ENCODE results near the gene CREBBP.
A peak's percentile ranks its signal among the peaks of the same experiment; 100 is the strongest.
"Not testable (repeated sequence)": the region's sequence is repeated elsewhere in the genome, so short reads cannot be mapped to it uniquely, and the experiment has no call there.

CREBBP gene

DNA sequence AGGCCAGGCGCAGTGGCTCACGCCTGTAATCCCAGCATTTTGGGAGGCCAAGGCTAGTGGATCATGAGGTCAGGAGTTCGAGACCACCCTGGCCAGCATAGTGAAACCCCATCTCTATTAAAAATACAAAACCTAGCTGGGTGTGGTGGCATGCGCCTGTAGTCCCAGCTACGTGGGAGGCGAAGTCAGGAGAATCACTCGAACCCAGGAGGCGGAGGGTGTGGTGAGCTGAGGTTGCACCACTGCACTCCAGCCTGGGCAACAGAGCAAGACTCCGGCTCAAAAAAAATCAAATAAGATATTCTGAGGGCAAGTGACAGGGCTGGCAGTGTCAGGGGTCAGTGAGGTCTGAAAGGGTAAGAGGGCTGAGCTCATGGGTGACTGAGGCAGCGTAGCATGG, 166.1 kb downstream of the CREBBP start:
- not testable (repeated sequence) for DNase-seq (ENCODE audit: low spot score)

DNA sequence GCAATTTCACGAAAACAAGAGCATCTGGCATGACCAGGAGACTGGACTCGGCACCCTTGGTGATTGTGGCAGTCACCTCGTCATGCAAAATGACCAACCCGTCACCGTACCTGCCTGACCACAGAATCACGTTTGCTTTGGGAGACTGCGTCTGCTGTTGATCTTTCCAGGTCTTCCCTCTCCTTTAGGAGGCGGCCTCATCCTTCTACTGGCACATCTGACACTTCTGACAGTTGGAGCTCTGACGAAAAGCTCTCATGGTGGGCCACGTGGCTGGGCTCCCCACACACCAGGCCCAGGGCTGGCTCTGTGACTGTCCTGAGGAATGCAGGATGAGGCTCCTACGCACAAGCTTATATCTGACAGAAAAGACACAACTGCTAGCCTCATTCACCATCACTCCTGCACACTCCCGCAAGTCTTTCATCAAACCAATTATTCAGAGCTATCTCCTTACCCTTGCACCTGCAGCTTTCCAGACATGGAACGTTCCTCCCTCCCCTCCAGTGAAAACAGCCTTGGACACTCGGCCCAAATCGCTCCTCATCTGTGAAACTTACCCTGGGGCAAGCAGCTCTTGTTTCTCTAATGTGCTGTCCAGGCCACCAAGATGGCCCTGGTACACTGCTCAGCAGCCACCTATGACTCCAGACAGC, 166.8 kb downstream of the CREBBP start:
- DNase-seq (ENCODE audit: low spot score) = no peak

DNA sequence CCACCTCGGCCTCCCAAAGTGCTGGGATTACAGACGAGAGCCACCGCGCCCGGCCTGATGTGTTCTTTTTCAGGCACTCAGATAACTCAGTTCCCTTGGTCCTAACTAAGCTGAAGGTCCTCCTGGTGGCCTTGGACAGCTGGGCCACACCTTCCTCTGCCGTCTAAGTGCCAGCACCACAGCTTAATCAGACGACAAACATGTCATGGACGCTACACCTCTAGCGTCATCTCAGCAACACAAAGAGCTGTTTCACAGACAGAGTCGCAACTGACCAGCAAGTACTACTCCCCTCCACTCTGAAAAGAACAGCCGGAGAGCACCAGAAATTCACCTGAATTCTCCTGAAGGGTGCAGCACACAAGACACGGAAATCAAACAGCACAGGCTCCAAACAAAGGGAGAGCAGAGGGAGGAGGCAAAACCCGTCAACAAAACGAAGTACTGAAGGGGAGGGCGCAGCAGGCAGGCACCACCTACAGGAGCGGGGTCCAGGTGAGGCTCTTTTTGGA, 167.6 kb downstream of the CREBBP start:
- DNase-seq (ENCODE audit: low spot score) = no peak

DNA sequence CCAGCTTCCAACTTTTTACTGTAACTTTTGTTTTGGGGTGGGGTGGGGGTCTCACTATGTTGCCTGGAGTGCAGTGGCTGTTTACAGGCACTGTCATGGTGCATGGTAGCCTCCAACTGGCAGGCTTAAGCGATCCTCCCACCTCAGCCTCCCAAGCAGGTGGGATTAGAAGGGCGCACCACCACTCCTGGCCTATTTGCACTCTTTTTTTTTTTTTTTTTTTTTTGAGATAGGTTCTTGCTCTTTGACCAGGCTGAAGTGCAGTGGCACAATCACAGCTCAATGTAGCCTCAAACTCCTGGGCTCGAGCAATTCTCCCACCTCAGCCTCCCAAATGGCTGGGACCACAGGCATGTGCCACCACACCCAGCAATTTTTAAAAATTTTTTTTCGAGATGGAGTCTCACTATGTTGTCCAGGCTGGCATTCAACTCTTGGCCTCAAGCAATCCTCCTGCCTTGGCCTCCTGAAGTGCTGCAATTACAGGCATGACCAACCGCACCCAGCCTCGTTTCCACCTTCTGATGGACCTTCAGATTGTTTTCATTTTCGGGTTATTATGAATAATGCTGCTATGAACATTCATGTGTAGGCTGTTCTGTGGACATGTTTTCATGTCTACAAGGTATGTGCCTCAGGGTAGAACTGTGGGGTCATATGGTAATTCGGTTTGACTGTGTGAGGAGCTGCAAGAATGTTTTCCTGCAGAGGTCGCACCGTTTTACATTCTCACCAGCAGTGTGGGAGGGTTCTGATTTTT, 174.1 kb downstream of the CREBBP start:
- DNase-seq (ENCODE audit: low spot score) = no peak

DNA sequence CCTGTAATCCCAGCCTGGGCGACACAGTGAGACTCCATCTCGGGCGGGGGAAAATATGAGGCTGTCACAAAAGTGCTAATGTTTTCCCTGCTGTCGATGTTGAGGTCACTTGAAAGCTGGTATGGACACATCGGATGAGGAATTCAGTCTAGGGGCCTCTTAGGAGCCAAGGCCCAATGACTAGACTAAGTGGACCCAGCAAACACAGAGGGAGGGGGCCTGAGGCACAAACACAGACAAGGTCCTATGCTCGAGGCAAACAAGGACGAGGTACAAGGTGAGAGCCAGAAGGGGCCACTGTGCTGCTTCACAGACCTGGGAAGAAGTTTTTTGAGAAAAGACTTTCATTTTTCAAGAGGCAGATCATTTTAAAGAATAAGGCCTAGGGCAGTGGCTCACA, 178.4 kb downstream of the CREBBP start:
- no peak for DNase-seq (ENCODE audit: low spot score)

DNA sequence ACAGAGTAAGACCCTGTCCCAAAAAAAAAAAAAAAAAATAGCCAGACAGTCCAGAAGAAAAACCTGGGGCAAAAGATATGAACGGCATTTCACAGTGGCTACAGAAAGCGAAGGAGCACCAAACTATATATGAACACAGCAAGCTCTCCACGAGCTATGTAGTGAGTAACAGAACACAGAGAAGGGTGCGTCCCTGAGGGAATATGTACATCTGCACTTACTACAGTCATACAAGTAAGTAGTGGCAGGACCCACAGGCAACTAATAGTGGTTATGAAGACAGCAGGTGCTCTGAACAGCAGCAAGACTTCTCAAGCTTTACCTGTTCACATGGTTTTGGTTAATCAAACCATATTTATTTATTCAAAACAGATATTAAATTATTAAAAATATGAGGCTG, 179.0 kb downstream of the CREBBP start:
- no peak for DNase-seq (ENCODE audit: low spot score)

DNA sequence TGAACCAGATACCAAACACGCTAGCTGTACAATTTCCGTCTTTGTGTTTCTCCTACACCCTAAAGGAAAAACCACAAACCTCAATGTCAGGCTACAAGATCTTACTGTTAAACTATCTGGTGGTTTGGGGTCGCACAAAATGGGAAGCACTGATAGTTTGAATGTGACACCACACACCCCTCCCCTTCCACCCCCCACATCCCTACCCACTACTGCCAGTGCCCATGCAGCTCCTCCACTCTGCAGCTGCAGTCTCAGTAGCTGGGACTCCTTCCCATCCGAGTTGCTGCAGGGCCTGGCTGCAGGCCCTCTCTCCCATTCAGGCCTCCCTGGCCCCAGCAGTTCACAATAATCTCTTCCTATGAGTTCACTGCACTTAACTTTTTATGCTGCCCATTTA, 181.6 kb downstream of the CREBBP start:
- DNase-seq (ENCODE audit: low spot score) = no peak

DNA sequence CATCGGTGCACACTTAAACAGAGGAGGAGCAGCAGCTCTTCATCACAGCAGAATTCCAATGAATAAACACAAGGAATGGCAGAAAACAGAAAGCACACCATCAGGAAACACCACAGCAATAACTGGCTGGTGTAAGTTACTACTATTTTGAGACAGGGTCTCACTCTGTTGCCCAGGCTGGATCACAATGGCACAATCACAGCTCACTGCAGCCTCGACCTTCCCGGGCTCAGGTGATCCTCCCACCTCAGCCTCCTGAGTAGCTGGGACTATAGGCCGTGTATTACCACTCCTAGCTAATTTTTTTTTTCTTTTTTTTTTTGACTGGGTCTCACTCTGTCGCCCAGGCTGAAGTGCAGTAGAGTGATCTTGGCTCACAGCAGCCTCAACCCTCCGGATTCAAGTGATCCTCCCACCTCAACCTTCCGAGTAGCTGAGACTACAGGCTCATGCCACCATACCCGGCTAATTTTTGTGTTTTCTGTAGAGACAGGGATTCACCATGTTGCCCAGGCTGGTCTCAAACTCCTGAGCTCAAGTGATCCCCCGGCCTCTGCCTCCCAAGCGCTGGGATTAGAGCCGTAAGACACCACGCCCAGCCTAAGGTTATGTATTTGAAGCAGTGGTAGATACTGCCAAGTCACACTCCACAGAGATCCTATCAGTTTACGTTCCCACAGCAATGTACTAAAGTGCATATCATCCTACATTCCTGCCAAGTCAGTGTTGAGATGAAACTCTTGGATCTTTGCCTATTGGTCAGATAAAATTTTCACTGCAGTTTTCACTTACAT, 183.9 kb downstream of the CREBBP start:
- no peak for DNase-seq (ENCODE audit: low spot score)

DNA sequence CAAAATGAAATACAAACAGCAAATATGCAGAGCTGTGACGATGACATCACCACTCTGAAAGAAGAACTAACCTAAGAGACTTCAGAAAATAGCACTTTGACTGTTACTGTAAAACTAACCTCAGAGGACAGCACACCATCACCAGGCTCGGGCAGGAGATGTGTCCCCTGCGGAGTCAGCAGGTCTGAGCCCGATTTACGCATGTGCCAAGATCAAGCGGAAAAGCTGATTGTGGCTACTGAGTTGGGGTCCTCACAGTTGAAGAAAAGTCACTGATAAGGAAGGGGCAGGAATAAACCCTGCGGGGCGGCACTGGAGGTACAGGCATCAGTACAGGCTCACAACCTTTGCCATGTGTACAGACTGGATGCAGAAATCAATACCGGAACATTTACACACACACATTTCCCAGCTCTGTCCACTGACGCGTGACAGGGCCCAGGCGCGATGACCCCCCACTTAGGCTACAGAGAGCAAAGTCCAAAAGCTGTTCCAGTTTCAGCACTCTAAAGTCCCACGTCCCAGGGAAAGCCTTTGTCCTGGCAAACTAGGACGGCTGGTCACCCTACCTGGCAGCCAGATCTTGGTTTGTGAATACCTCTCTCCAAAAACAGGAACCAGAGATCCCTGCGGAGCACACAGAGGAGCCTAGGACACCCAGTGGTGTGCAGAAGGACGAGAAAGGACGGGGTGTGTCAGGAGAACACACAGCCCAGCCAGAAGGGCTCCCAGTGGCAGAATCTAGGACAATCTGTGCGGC, 184.7 kb downstream of the CREBBP start:
- no peak for DNase-seq (ENCODE audit: low spot score)

DNA sequence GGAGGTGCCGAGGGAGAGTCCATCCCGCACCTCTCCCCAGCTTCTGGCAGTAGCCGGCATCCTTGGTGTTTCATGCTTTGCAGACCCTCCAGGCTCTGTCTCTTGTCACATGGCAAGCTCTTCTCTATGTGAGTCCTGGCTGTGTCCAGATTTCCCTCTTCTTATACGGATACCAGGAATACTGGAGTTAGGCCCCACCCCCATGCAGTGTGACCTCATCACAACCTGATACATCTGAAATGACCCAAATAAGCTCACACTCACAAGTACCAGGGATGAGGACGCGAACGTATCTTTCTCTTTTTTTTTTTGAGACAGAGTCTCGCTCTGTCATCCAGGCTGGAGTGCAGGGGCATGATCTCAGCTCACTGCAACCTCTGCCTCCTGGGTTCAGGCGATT, 186.5 kb downstream of the CREBBP start:
- no peak for DNase-seq (ENCODE audit: low spot score)

DNA sequence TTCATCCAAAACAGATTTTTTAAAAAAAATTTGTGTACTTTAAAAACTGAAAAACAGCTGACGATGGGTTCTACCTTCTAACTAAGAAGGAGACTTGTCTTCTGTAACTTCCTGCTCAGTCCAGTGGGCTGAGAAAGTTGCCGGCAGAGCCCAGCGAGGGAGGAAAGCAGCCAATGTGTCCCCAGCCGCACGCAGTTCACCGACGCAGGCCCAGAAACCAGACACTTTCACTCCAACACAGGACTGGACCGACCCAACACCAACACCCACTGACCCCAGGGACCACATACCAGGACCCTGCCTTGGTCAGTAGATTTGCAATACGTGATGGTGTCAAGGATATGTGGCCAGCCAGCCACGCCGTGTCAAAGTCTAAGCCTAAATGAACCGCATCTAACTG, 188.8 kb downstream of the CREBBP start:
- DNase-seq (ENCODE audit: low spot score) = no peak

DNA sequence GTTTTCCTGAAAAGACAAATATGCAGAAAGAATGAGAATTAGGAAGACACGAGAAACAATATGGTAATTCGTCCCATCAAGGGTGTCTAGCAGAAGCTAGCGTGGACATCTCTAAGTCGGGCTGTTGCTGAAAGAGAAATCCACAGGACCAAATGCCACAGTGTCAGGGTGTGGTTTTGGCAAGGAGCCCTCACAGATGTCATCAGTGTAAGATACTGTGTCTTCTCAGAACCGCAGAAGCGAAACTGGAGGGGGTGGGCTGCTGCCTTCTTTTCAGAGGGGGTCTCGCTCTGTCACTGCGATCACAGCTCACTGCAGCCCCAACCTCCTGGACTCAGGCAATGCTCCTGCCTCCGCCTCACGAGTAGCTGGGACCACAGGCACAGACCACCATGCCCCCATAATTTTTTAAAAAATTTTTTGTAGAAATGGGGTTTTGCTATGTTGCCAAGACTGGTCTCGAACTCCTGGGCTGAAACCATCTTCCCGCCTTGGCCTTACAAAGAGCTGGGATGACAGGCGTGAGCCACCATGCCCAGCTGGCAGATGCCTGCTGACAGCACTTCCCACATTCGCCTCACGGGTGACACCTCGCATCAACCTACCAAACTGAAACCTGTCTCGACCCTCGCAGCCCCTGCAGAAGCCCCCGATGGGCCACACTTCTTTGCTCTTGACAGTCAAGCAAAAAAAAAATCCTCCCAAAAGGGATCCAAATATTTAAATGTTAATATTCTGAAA, 189.4 kb downstream of the CREBBP start:
- DNase-seq (ENCODE audit: low spot score) = no peak

DNA sequence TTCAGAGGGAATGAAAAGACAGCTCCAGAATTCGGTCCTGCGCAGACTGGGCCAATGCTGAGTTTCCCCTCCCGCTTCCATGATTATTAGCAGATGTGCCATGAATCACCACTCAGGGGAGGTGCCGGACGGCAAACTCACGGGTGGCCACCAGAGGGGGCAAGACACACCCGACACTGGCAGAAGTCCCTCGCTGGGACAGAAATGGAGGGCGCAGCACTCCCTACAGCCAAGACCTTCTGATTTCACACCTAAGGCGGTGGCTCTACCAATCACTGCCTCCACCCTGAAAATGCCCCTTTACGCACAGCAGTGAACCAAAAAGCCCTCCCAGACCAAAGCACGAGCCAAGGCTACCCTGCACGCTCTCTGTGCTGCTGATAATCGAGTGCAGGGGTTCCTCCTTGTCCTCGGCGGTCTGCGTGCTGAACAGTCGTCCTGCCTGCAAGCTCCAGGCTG, 190.0 kb downstream of the CREBBP start:
- peak; percentile 92 for DNase-seq (ENCODE audit: low spot score)

DNA sequence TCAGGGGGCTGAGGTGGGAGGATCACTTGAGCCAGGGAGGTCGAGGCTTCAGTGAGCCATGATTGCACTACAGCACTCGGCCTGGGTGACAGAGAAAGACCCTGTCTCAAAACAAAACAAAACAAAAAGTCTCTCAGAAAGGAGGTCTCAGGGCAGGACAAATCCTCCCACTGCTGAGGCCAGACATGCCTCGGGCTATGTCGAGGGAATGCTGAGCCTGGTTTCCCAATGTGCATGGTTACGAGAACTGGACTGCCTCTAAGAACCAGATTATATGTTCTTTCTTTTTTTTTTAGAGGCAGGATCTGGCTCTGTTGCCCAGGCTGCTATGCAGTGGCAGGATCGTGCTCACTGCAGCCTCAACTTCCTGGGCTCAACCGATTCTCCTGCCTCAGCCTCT, 190.8 kb downstream of the CREBBP start:
- DNase-seq (ENCODE audit: low spot score) = no peak

DNA sequence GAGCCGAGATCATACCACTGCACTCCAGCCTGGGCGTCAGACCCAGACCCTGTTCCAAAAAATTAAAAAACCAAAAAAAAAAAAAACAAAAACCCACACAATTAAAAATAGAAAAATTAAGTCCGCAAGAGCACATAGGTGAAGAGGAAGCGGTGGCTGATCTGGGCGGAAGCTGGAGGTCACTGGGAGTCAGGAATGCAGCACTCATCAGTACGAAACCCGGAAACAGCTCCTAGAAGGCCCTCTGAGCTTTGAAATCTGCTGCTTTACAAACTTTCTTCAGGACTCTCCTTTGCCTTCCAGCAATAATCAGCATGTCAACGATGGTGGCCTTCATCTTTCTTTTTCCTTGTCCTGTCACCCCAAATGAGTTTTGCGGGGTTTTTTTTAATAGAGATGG, 192.7 kb downstream of the CREBBP start:
- DNase-seq (ENCODE audit: low spot score) = no peak

DNA sequence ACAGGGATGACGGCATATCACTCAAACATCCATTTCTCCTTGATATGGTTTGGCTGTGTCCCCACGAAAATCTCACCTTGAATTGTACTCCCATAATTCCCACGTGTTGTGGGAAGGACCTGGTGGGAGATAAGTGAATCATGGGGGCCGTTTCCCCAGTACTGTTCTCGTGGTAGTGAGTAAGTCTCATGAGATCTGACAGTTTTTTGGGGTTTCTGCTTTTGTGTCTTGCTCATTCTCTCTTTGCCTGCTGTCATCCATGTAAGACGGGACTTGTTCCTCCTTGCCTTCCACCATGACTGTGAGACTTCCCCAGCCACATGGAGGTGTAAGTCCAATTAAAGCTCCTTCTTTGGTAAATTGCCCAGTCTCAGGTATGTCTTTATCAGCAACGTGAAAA, 193.5 kb downstream of the CREBBP start:
- DNase-seq (ENCODE audit: low spot score) = no peak

DNA sequence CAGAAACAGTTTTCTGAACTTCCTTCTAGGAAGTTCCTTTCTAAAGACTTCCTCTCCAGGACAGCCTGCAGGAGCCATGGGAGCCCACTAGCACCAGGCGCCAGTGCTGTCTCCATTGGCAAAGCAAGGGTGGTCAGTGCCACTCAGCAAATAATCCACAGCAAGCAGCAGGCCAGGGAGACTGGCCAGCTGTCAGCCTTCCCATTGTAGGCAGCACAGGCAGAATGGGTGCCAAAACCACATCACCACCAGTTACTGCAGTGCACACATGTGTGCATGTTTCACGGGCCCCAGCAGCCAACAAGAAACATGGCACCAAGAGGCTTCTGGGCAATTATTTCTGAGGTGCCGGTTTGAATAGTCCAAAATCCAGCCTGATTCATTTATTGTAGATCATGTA, 199.3 kb downstream of the CREBBP start:
- no peak for DNase-seq (ENCODE audit: low spot score)

DNA sequence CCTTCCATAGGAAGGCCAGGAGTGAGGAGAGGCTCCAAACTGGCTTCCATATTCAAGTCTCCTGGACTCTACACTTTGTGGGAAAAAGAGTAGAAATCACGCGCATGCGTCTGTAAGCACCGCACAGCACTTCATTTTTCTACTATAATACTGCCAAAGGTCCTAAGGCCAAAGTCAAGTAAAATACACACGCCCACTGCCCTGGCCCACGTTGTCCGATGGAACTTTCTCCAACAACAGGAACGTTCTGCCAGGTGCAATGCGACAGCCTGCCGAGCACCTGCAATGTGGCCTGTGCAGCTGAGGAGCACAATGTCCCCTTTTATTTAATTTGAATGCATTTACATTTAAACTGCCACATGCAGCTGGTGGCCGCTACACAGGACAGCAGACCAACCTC, 202.5 kb downstream of the CREBBP start:
- DNase-seq (ENCODE audit: low spot score) = no peak

DNA sequence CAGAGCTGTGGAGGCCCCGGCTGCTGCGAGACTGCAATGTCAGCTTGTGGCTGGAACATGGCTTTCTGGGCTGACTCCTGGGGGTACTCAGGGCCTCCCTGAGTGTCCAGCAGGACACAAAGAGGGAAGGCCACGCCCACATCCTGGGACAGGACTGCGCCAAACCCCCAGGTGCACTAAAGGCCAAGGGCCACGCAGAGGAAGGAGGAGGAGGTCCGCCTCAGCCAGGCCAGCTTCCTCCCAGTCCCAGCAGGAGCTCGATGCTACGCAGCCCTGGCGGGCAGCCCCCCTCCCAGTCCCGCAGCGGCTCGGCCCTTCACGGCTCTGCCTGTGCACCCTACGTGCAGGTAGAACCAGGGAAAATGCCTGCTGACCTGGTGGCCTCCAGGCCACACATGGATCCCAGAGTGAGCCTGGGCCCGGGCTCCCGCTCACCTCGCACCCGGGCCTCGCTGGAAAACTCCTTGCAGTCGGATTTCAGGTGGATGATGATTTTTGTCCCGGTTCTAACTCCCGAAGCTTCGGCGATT, 204.8 kb downstream of the CREBBP start:
- no peak for DNase-seq (ENCODE audit: low spot score)

Data from iPS-NIHi11 (cell line).